HUES6 (cell line): ENCODE results near the gene NPBWR2.

Experiments
- H3K27ac ChIP-seq: 2 replicates; pipeline ENCODE4 v1.7.0; 2013; ENCODE audit warnings: low read depth, mild to moderate bottlenecking, low read length, inconsistent platforms
- H3K27me3 ChIP-seq: 2 replicates; pipeline ENCODE4 v1.6.1; 2013; ENCODE audit warnings: low read length; ENCODE audit not compliant: control insufficient read depth, insufficient read depth
- H3K36me3 ChIP-seq: 2 replicates; pipeline ENCODE4 v1.6.1; 2013; ENCODE audit warnings: low read length; ENCODE audit not compliant: control insufficient read depth, insufficient read depth
- H3K4me1 ChIP-seq: 2 replicates; pipeline ENCODE4 v1.6.1; 2013; ENCODE audit warnings: low read length; ENCODE audit not compliant: control insufficient read depth, insufficient read depth
- H3K4me3 ChIP-seq: 2 replicates; pipeline ENCODE4 v1.5.1; 2013; ENCODE audit warnings: low read depth, low read length
- H3K9ac ChIP-seq: one replicate; pipeline ENCODE4 v1.6.1; 2013; ENCODE audit warnings: mild to moderate bottlenecking, low read length
- H3K9me3 ChIP-seq: 2 replicates; pipeline ENCODE4 v1.6.1; 2013; ENCODE audit warnings: low read depth, low read length; ENCODE audit not compliant: control insufficient read depth, insufficient read depth

NPBWR2 gene

DNA sequence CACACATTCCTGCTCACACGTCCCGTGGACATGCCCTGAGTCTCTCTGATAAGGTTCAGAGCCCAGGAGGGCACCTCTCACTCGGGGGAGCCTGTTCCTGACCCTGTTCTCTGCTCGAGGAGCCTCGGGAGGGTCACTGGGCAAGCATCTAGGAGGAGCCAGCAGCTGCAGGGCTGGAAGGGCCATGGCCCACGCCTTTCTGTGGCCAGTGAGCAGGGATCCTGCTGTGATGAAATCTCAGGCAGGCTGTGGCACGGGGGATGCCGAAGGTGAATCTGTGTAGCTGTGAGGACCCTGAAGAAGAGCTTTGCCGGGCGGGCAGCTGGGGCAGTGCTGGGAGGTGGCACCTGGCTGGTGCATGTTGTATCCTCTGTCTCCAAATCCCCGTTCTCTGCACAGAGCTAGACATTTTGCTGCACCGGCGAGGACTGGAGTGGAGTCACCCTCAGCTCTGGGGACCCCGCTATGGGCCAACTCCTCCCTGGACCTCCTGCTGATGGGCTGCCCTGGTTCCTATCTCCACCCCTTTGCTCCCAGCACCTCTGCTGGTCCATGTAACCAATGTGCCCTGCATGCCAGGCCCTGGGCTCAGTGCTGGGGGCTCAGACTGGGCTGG, 7.1 kb upstream of the NPBWR2 start:
- no peak overlapping the region for H3K4me3 ChIP-seq
- no peak overlapping the region for H3K27ac ChIP-seq
- no peaks in the 10 kb centered on the region for H3K9me3 ChIP-seq
- H3K9ac ChIP-seq: no peak overlapping the region
- no peaks in the 10 kb centered on the region for H3K36me3 ChIP-seq
- H3K4me1 ChIP-seq: no peaks in the 10 kb centered on the region
- H3K27me3 ChIP-seq: no peaks in the 10 kb centered on the region; the same call in 1 of the 2 replicates

DNA sequence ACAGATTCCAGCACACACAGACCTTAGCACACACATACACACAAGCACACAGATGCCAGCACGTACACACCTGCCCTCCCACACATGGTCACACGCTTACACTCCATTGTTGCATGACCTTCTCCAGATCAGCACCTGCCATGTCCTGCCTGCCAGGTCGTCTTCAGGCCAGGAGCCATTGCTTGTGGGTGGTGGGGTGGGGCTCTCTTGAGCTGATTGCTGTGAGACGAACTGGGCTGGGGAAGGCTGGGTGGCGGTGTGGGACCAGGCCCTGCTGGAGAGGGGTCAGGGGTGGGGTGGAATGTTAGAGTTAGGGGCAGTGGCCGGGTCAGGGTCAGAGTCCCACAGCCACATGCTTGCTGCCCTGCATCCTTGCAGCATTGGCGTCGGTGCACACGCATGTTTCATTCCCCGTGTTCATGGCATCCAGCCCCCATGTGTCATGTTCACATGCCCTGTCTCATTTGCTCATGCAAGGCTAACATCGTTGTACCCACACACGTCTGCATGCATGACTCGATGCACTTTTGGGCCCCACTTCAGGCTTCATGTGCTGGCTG, 6.5 kb upstream of the NPBWR2 start:
- H3K36me3 ChIP-seq: no peaks in the 10 kb centered on the region
- no peak overlapping the region for H3K27ac ChIP-seq
- no peak overlapping the region for H3K9ac ChIP-seq
- H3K4me3 ChIP-seq: no peak overlapping the region
- H3K9me3 ChIP-seq: no peaks in the 10 kb centered on the region
- H3K4me1 ChIP-seq: no peaks in the 10 kb centered on the region
- H3K27me3 ChIP-seq: no peaks in the 10 kb centered on the region; the same call in 1 of the 2 replicates

DNA sequence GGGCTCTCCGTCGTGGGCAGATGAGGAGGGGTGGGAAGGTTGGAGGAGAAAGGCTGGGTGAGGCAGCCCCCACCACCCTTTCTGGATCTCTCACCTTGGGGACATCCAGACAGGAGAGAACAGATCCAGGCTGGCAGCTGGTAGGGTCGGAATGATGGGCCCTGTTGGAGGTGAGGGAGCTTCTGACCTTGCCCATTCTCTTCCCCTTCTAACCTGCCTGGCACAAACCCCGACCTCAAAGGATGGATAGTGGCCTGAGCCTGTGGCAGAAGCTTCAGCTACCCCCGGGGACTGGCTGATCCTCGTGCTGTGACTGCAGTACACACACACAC, 6.0 kb upstream of the NPBWR2 start:
- H3K4me1 ChIP-seq: no peaks in the 10 kb centered on the region
- no peaks in the 10 kb centered on the region for H3K36me3 ChIP-seq
- H3K27me3 ChIP-seq: no peaks in the 10 kb centered on the region; the same call in 1 of the 2 replicates
- H3K9ac ChIP-seq: no peak overlapping the region
- no peaks in the 10 kb centered on the region for H3K9me3 ChIP-seq
- H3K27ac ChIP-seq: no peak overlapping the region
- no peak overlapping the region for H3K4me3 ChIP-seq

DNA sequence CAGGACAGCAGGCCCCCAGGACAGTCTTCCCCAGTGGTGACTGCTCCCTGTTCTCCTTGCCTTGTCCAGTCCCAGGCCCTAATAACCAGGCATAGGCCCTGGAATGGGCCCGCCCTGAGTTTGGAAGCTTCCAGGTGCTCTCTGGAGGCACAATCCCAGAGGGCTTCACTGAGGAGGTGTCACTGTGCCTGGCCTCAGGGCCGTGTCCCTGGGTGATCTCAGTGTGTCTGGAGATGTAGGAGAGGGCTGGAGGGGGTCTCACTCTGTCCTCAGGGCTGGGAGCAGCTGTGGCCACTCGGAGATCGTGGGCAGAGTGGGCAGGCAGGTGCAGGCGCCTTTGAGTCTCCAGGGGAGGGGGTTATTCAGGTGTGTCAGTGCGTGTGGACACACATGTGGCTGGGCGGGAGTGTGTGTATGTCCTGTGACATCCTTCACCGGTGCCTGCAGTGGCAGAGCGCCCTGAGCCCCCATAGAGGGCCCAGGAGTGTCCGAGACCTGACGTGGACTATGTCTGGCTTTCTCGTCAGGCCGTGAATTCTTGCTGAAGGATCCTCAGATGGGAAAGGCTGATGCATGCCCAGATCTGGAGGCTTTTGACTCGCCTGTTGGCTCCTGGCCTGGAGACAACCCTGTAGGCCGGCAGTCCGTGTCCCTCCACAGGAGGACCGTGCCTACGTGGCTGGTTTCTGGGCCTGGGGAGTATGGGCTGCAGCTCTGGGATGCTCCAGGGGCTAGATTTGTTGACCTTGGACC, 5.5 kb upstream of the NPBWR2 start:
- H3K9ac ChIP-seq: no peak overlapping the region
- no peak overlapping the region for H3K27ac ChIP-seq
- no peaks in the 10 kb centered on the region for H3K36me3 ChIP-seq
- H3K4me3 ChIP-seq: no peak overlapping the region
- H3K27me3 ChIP-seq: no peaks in the 10 kb centered on the region; the same call in 1 of the 2 replicates
- H3K9me3 ChIP-seq: no peaks in the 10 kb centered on the region
- H3K4me1 ChIP-seq: peaks cover under 1% of the 10 kb centered on the region; the same call in 1 of the 2 replicates

DNA sequence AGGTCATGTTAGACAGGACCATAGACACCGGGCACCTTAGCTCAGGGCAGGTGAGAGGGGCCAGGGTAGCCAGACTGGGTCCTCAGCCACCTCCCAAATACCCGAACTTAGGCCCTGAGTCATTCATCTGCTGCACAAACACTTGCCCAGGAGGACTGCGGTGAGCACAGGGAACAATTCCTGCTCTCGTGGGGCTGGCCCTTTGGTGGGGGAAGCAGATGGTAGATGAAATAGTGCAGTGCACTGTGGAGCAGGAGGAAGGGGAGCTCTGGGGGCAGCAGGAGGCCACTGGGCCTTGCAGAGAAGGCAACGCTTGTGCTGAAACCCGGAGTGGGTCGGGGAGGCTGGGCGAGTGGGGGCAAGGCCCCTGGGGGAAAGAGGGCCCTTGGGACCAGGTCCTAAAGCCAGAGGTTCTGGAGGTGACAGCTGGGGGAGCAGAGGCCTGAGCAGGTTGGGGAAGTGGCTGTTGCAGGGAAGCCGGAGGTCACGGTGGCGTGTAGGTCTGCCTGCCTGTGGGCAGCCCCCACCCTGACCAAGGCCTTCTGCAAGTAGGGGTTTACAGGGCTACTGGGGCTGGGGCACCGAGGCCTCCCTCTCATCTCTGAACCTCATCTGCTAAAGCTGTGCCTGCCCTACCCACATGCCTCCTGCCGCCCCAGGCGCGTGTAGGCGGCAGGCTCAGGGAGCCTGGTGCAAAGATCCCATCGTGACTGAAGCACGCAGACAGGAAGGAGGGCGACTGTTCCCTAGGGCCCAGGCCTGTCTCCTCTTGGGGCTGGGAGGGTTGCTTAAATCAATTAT, 4.7 kb upstream of the NPBWR2 start:
- Histone ChIP-seq H3K9ac (no peak overlapping the region), H3K27ac (no peak overlapping the region), H3K36me3 (no peaks in the 10 kb centered on the region), H3K9me3 (no peaks in the 10 kb centered on the region), H3K27me3 (no peaks in the 10 kb centered on the region; the same call in 1 of the 2 replicates), H3K4me1 (peaks cover 4% of the 10 kb centered on the region; the same call in 1 of the 2 replicates), H3K4me3 (no peak overlapping the region)

DNA sequence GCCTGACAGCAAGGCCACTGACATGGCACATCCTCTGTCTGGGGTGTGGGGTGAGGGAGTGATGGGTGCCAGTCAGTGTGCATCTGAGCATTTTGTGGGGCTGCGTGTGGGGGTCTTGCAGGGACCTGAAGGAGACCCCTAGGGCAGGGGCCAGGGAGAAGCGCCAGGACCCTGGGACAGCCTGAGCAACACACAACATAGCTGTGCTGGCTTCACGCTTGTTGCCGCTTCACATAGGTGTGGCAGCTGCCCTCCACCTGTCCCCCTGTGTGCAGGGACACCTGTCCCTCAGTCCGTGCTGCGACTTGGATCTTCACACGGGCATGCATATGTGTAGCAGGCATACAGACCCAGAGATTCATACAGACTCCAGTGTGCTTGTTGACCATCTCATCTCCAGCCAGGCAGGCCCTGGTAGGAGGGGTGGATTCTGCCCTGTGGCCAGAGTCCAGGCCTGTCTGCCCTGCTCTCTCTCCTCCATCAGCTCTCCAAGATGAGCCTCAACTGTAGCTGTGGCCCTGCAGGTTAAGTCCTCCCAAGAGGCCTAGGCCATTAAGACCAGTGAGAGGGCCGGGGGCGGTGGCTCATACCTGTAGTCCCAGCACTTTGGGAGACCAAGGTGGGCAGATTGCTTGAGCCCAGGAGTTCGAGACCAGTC, 3.2 kb upstream of the NPBWR2 start:
- Histone ChIP-seq H3K9me3 (no peaks in the 10 kb centered on the region), H3K4me3 (no peak overlapping the region), H3K36me3 (no peaks in the 10 kb centered on the region), H3K4me1 (peaks cover 4% of the 10 kb centered on the region; the same call in 1 of the 2 replicates), H3K27me3 (peaks cover 4% of the 10 kb centered on the region; the same call in 1 of the 2 replicates), H3K9ac (no peak overlapping the region), H3K27ac (no peak overlapping the region)

DNA sequence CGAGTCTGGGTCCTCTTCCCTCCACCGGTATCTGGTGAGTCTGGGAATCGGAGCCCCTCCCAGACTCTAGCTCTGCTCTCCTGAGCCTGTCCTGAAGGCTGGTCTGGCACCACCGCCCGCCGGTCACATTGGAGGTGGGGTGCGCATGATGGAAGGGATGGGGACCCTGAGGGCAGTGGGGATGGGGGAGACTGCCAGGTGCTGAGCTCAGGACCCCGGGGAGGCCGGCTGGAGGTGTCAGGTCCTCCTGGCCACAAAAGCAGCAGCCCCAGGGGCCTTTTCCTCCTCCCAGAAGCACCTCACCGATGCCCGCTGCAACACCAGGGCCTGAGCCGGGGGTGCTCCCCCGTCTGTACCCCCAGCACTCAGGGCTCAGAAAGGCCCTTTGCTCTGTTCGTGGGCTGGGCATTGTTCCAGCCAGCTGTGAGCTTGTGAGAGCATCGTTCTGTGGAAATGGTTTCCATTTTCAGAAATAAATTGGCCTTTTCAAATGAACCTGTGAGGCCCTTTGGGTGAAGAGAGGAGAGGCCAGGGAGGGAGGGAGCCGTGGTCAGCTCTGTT, 2.5 kb upstream of the NPBWR2 start:
- Histone ChIP-seq H3K36me3 (no peaks in the 10 kb centered on the region), H3K27ac (no peak overlapping the region), H3K4me3 (no peak overlapping the region), H3K27me3 (peaks cover 4% of the 10 kb centered on the region; the same call in 1 of the 2 replicates), H3K4me1 (peaks cover 4% of the 10 kb centered on the region; the same call in 1 of the 2 replicates), H3K9ac (no peak overlapping the region), H3K9me3 (no peaks in the 10 kb centered on the region)

DNA sequence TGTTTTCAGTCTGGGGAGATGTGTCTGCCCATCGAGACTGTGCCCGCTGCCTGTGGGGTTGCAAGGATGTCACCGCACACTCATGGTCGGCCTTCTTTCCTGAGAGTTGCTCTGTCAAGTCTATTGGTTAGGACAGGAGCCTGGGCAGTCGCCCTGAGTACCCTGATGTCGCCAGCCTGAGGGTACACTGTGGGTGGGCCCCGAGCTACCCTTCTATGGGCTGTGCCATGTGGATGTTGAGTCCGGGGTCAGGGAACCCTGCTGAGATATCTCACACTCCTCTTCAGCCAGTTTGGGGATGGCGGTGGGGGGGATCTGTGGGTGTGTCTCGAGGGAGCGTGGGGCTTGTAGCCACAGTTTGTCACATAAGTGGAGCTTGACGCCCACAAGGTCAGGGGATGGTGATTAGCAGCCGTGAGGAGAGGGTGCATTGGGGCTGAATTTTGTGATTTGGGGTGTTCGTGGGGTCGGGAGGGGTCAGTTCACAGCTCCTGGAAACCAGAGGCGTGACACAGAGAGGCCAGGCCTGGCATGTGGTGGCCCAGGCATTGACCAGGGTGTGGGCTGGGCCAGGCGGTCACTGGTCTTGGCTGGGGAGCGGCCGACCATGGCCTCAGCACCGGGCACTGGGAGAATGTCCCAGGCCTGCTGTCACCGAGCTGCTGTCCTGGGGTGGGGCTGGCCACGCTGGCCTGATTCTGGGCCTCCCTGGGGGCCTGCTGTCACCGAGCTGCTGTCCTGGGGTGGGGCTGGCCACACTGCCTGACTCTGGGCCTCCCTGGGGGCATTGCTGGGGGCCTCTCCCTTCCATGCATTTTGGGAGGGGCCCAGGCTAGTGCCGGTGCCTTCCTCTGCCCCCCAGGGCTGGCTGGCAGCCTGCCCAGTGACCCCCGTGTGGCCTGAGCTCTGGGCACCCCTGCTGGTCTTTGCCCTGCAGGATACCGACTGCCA, 1.6 kb upstream of the NPBWR2 start:
- Histone ChIP-seq H3K36me3 (no peaks in the 10 kb centered on the region), H3K4me3 (no peak overlapping the region), H3K27me3 (peaks cover 4% of the 10 kb centered on the region; the same call in 1 of the 2 replicates), H3K4me1 (peaks cover 7% of the 10 kb centered on the region), H3K9ac (no peak overlapping the region), H3K9me3 (no peaks in the 10 kb centered on the region), H3K27ac (no peak overlapping the region)

DNA sequence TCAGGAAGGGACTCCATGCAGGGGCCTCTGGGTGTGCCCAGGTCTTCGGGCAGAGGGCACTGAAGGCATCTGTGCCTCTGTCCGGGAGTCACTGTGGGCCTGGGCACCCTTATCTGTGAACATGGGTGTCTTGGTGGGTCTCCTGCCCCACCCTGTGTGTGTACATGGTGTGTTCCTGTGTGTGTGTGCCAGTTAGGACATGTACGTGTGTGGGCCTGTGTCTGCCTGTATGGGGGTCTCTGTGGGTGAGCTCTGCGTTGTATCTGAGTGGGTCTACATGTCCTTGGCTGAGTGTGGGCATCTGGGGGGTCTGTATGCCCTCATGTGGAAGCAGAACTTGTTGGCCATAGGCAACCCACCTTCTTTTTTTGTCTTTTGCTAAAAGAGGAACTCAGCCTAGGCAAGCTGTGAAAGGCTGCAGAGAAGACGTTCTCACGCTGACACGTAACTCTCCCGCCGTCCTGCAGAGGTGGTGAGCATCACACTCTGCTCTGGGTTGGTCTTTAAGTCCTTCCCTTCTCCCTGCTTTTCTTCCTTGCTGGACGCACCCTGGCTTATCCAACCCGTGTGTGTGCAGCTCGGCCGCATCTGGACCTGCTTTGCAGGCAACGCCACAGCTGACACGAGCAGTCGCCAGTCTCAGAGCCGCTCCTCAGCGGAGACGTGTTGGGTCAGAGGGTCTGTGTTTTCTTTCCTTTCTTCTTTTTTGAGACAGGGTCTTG, 532 bp upstream of the NPBWR2 start:
- H3K36me3 ChIP-seq: no peaks in the 10 kb centered on the region
- H3K9me3 ChIP-seq: no peaks in the 10 kb centered on the region
- peaks cover 11% of the 10 kb centered on the region for H3K4me1 ChIP-seq
- no peak overlapping the region for H3K4me3 ChIP-seq
- H3K27ac ChIP-seq: no peak overlapping the region
- H3K27me3 ChIP-seq: peaks cover 13% of the 10 kb centered on the region
- no peak overlapping the region for H3K9ac ChIP-seq
